ENCODE results near the gene HIGD2A.

Gene HIGD2A

DNA sequence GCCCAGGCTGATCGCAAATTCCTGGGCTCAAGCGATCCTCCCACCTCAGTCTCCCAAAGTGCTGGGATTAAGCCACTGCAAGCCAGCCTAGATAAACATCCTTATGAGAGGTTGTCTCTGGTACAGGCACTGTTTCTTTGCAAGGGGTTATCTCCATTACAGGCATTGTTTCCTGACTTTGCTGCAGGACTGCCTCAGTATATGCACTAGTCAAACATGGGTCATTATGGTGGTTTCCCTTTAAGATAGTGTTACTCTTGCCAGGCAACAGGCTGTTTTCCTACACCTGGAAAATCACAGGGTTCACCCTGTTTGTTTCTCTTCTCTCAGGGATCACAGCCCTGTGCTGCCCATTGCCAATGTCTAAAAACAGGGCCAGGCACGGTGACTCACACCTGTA is 35.6 kb downstream of the HIGD2A start:
- no peak for DNase-seq
- Histone ChIP-seq H2AK5ac (ENCODE audit: low read length, severe bottlenecking) (no peak overlapping the region), H2AFZ (ENCODE audit: low read depth, low read length) (no peak overlapping the region), H4K91ac (ENCODE audit: low read length) (no peak overlapping the region), H3K79me1 (replicated peaks; ENCODE audit: low read length, poor library complexity, severe bottlenecking) (no peaks in the 10 kb centered on the region), H3K18ac (ENCODE audit: low read depth in 1 of 2, low read length in 2 of 2) (no peak overlapping the region), H3K27ac (ENCODE audit: low read length, poor library complexity, severe bottlenecking) (no peak overlapping the region), H3K36me3 (ENCODE audit: control insufficient read depth in 1 of 2, insufficient read depth in 2 of 2, low read depth in 1 of 2, low read length in 2 of 2) (no peaks in the 10 kb centered on the region), H2BK120ac (ENCODE audit: low read depth, low read length) (no peak overlapping the region), H3K4ac (ENCODE audit: low read depth in 1 of 2, low read length in 2 of 2) (no peak overlapping the region), H3K4me1 (ENCODE audit: control insufficient read depth, insufficient read depth, low read depth, low read length) (no peaks in the 10 kb centered on the region), H4K8ac (ENCODE audit: low read length) (no peak overlapping the region), H3K9ac (ENCODE audit: low read length) (no peak overlapping the region), H3K14ac (ENCODE audit: low read length in 2 of 2) (no peak overlapping the region), H2BK12ac (ENCODE audit: low read length in 2 of 2) (no peak overlapping the region), H3K9me3 (ENCODE audit: control insufficient read depth, low read length) (no peaks in the 10 kb centered on the region), H3K4me2 (ENCODE audit: low read length, poor library complexity, severe bottlenecking) (no peak overlapping the region), H3K4me3 (ENCODE audit: insufficient read depth in 1 of 2, low read depth in 1 of 2, low read length in 2 of 2) (no peak overlapping the region), H3K27me3 (ENCODE audit: control insufficient read depth in 1 of 2, insufficient read depth in 1 of 2, low read length in 2 of 2) (peaks cover 0 to 15% of the 10 kb centered on the region in 2 experiments), H2BK5ac (ENCODE audit: low read depth, low read length, poor library complexity, severe bottlenecking) (no peak overlapping the region), H2BK15ac (ENCODE audit: low read depth, poor library complexity, severe bottlenecking) (no peak overlapping the region), H3K23ac (ENCODE audit: low read length in 2 of 2) (no peak overlapping the region)
- WGBS: 96% methylated on average over 3 of the region's 3 CpGs

DNA sequence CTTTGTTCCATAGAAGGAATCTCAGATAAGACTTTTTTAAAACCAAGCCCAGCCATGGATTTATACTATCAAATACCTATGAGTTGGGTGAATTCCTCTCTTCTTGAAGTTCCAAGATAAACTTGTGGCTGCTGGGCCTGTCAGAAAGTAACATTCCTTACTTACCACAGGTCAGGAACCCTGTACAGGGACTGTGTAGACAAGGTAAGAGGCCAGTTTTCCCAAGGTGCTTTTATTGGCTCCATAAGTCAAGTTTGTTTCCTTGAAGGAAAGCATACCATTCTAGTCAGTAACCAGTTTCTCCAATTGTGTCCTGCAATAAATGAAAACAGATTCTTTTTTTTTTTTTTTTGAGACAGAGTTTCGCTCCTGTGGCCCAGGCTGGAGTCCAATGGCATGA is 36.6 kb downstream of the HIGD2A start:
- WGBS: 40% methylated on average over 1 of the region's 1 CpG
- no peak overlapping the region for H2BK15ac ChIP-seq (ENCODE audit: low read depth, poor library complexity, severe bottlenecking)
- H3K4ac ChIP-seq (ENCODE audit: low read depth in 1 of 2, low read length in 2 of 2): no peak overlapping the region
- no peak overlapping the region for H4K8ac ChIP-seq (ENCODE audit: low read length)
- H2AFZ ChIP-seq (ENCODE audit: low read depth, low read length): no peak overlapping the region
- H3K14ac ChIP-seq (ENCODE audit: low read length in 2 of 2): no peak overlapping the region
- H3K27ac ChIP-seq (ENCODE audit: low read length, poor library complexity, severe bottlenecking): no peak overlapping the region
- no peak overlapping the region for H2BK12ac ChIP-seq (ENCODE audit: low read length in 2 of 2)
- H2BK5ac ChIP-seq (ENCODE audit: low read depth, low read length, poor library complexity, severe bottlenecking): no peak overlapping the region
- no peaks in the 10 kb centered on the region for H3K79me1 ChIP-seq (replicated peaks; ENCODE audit: low read length, poor library complexity, severe bottlenecking)
- no peaks in the 10 kb centered on the region for H3K4me1 ChIP-seq (ENCODE audit: control insufficient read depth, insufficient read depth, low read depth, low read length)
- no peak overlapping the region for H4K91ac ChIP-seq (ENCODE audit: low read length)
- no peak overlapping the region for H2BK120ac ChIP-seq (ENCODE audit: low read depth, low read length)
- DNase-seq: no peak
- H3K23ac ChIP-seq (ENCODE audit: low read length in 2 of 2): no peak overlapping the region
- H2AK5ac ChIP-seq (ENCODE audit: low read length, severe bottlenecking): no peak overlapping the region
- no peak overlapping the region for H3K4me2 ChIP-seq (ENCODE audit: low read length, poor library complexity, severe bottlenecking)
- no peak overlapping the region for H3K9ac ChIP-seq (ENCODE audit: low read length)
- H3K9me3 ChIP-seq (ENCODE audit: control insufficient read depth, low read length): no peaks in the 10 kb centered on the region
- no peaks in the 10 kb centered on the region for H3K36me3 ChIP-seq (ENCODE audit: control insufficient read depth in 1 of 2, insufficient read depth in 2 of 2, low read depth in 1 of 2, low read length in 2 of 2)
- H3K27me3 ChIP-seq (ENCODE audit: control insufficient read depth in 1 of 2, insufficient read depth in 1 of 2, low read length in 2 of 2): peaks cover 0 to 11% of the 10 kb centered on the region in 2 experiments
- H3K4me3 ChIP-seq (ENCODE audit: insufficient read depth in 1 of 2, low read depth in 1 of 2, low read length in 2 of 2): no peak overlapping the region
- H3K18ac ChIP-seq (ENCODE audit: low read depth in 1 of 2, low read length in 2 of 2): no peak overlapping the region

DNA sequence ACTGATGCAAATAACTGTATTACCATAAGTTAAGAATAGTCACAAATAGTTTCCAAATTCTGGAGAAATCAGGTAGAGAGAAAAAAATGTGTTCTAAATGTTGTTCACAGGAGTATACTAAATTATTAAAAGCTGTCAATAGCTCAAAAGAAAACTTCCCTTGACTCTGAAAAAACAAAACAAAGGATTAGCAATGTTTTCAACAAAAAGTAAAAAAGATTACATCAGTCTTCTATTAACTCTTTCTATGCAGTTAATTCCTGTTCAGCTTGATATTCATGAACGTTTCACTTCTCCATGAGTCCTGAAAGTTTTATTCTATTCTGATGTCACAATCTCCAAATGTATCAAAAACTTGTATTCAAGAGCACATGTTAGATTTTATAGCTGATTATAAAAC is 37.2 kb downstream of the HIGD2A start:
- Histone ChIP-seq H3K4ac (ENCODE audit: low read depth in 1 of 2, low read length in 2 of 2) (no peak overlapping the region), H4K8ac (ENCODE audit: low read length) (no peak overlapping the region), H2BK120ac (ENCODE audit: low read depth, low read length) (no peak overlapping the region), H2BK15ac (ENCODE audit: low read depth, poor library complexity, severe bottlenecking) (no peak overlapping the region), H3K23ac (ENCODE audit: low read length in 2 of 2) (no peak overlapping the region), H3K9ac (ENCODE audit: low read length) (no peak overlapping the region), H3K36me3 (ENCODE audit: control insufficient read depth in 1 of 2, insufficient read depth in 2 of 2, low read depth in 1 of 2, low read length in 2 of 2) (no peaks in the 10 kb centered on the region), H2BK12ac (ENCODE audit: low read length in 2 of 2) (no peak overlapping the region), H3K4me1 (ENCODE audit: control insufficient read depth, insufficient read depth, low read depth, low read length) (no peaks in the 10 kb centered on the region), H3K4me3 (ENCODE audit: insufficient read depth in 1 of 2, low read depth in 1 of 2, low read length in 2 of 2) (no peak overlapping the region), H3K27me3 (ENCODE audit: control insufficient read depth in 1 of 2, insufficient read depth in 1 of 2, low read length in 2 of 2) (peaks cover 0 to 4% of the 10 kb centered on the region in 2 experiments), H3K79me1 (replicated peaks; ENCODE audit: low read length, poor library complexity, severe bottlenecking) (no peaks in the 10 kb centered on the region), H3K27ac (ENCODE audit: low read length, poor library complexity, severe bottlenecking) (no peak overlapping the region), H2BK5ac (ENCODE audit: low read depth, low read length, poor library complexity, severe bottlenecking) (no peak overlapping the region), H4K91ac (ENCODE audit: low read length) (no peak overlapping the region), H3K9me3 (ENCODE audit: control insufficient read depth, low read length) (no peaks in the 10 kb centered on the region), H2AFZ (ENCODE audit: low read depth, low read length) (no peak overlapping the region), H3K18ac (ENCODE audit: low read depth in 1 of 2, low read length in 2 of 2) (no peak overlapping the region), H3K14ac (ENCODE audit: low read length in 2 of 2) (no peak overlapping the region), H2AK5ac (ENCODE audit: low read length, severe bottlenecking) (no peak overlapping the region), H3K4me2 (ENCODE audit: low read length, poor library complexity, severe bottlenecking) (no peak overlapping the region)
- no peak for DNase-seq
- WGBS: 100% methylated on average over 1 of the region's 1 CpG

DNA sequence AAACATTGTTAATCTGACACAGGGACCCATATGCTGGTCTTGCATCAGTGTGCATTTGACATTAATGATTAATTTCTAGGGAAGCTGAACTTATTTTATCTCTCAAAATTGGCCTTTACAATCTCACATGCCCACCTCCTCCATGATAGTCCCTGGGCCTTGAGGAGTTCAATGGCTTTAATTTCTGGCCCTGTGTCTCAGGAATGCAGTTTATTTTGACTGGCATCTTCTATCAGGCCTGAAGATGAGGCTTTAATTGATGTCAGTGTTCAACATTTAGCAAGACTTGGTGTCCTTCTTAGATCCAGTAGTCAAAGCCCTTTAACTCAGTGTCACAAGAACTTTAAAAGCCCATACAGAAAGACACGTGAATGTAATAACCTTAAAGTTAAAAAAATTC is 38.3 kb downstream of the HIGD2A start:
- no peak for DNase-seq
- H2AFZ ChIP-seq (ENCODE audit: low read depth, low read length): no peak overlapping the region
- no peak overlapping the region for H3K9ac ChIP-seq (ENCODE audit: low read length)
- no peak overlapping the region for H2BK12ac ChIP-seq (ENCODE audit: low read length in 2 of 2)
- H4K8ac ChIP-seq (ENCODE audit: low read length): no peak overlapping the region
- no peak overlapping the region for H3K27ac ChIP-seq (ENCODE audit: low read length, poor library complexity, severe bottlenecking)
- H2BK120ac ChIP-seq (ENCODE audit: low read depth, low read length): no peak overlapping the region
- H3K14ac ChIP-seq (ENCODE audit: low read length in 2 of 2): no peak overlapping the region
- no peak overlapping the region for H2BK15ac ChIP-seq (ENCODE audit: low read depth, poor library complexity, severe bottlenecking)
- no peak overlapping the region for H3K23ac ChIP-seq (ENCODE audit: low read length in 2 of 2)
- WGBS: 86% methylated on average over 1 of the region's 1 CpG
- no peak overlapping the region for H3K18ac ChIP-seq (ENCODE audit: low read depth in 1 of 2, low read length in 2 of 2)
- no peak overlapping the region for H4K91ac ChIP-seq (ENCODE audit: low read length)
- no peak overlapping the region for H3K4me3 ChIP-seq (ENCODE audit: insufficient read depth in 1 of 2, low read depth in 1 of 2, low read length in 2 of 2)
- H3K9me3 ChIP-seq (ENCODE audit: control insufficient read depth, low read length): no peaks in the 10 kb centered on the region
- H2BK5ac ChIP-seq (ENCODE audit: low read depth, low read length, poor library complexity, severe bottlenecking): no peak overlapping the region
- H3K79me1 ChIP-seq (replicated peaks; ENCODE audit: low read length, poor library complexity, severe bottlenecking): no peaks in the 10 kb centered on the region
- H3K36me3 ChIP-seq (ENCODE audit: control insufficient read depth in 1 of 2, insufficient read depth in 2 of 2, low read depth in 1 of 2, low read length in 2 of 2): no peaks in the 10 kb centered on the region
- peaks cover under 1% of the 10 kb centered on the region for H3K4me1 ChIP-seq (ENCODE audit: control insufficient read depth, insufficient read depth, low read depth, low read length)
- no peak overlapping the region for H3K4ac ChIP-seq (ENCODE audit: low read depth in 1 of 2, low read length in 2 of 2)
- H3K4me2 ChIP-seq (ENCODE audit: low read length, poor library complexity, severe bottlenecking): no peak overlapping the region
- H3K27me3 ChIP-seq (ENCODE audit: control insufficient read depth in 1 of 2, insufficient read depth in 1 of 2, low read length in 2 of 2): peaks cover 0 to 4% of the 10 kb centered on the region in 2 experiments
- no peak overlapping the region for H2AK5ac ChIP-seq (ENCODE audit: low read length, severe bottlenecking)

Measured in mesenchymal stem cell (in vitro differentiated cells and primary cell).